HG03159 (cell line): ENCODE data around the gene SPATC1L.
"Not testable (repeated sequence)": the region's sequence is repeated elsewhere in the genome, so short reads cannot be mapped to it uniquely, and the experiment has no call there.

Source experiments
- ATAC-seq: cut with Tn5 transposase; IDR thresholded peaks from one replicate; pipeline ENCODE4 v1.9.1; 2021; ENCODE audit warnings: mild to moderate bottlenecking, moderate library complexity; ENCODE audit not compliant: unreplicated experiment

Gene SPATC1L

DNA sequence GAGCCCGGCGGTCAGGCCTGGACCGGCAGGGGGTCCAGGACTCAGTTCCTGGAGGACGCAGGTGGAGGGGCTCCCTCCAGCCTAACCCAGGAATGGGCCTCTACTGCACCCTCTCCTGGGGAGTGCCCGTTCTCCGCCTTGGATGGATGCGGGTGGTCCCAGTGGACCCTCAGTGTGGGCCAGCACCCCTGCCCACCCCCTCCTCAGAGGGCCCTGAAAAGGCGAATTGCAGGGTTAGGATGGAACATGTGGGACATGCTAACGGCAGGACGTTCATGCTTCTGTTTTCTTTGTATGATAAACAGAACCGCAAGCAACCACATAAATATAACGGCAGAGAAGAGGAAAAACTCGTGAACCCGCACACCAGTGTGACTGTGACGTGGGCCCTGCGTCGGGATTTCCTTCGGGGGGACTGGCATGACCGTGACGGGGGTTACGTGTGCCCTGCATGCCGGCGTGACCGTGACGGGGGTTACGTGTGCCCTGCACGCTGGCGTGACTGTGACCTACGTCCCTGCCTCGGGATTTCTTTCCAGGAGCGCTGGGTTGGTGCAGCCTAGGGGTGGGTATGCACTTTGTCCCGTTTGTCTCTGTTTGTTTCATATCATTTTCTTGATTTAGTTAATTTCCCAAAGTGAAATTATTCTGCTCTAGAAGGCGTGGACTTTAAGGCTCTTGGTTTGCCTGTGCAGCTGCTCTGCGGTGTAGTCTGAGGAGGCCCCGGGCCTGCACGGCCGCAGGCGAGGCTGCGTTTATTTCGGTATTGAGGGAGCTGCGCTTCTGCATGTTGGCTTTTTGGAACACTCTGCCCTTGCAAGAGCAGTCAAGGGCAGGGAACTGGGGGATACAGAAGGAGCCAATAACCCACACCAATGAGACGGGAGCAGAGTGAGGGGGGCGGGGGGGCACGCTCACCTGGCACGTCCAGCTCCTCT, 32.0 kb downstream of the SPATC1L start:
- ATAC-seq, result no peak

DNA sequence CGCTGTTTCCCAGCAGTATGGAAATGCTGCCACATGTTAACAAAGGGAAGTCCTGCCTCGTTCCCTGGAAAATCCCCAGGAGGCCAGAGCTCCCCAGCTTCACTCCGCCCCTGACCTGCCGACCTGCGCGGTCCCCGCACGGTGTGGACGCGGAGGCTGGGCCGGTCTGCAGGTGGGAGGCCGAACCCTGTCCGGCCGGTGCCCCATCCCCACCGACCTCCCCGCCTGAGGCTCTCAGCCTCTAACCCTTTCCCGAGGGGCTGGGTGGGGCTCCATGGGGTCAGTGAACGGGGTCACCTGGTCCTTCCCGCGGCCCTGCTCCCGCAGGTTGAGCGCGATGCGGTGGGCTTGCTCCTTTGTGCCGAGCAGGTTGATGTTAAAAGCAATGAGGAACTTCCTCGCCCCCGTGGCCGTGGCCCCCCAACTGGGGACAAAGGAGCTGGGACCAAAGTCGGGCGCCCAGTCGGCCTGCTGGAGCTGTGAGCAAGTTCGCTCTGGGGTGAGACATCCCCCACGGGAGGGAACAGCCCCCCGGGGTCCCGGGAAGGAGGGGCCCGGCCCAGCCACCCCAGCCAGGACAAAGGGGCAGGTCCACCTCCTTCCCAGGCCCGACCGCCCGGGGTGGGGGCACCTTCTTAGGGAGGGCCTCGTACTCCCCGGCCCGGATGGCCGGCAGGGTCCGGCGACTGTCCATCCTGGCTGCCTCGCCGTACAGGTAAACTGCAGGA, 32.8 kb downstream of the SPATC1L start:
- ATAC-seq, result no peak

DNA sequence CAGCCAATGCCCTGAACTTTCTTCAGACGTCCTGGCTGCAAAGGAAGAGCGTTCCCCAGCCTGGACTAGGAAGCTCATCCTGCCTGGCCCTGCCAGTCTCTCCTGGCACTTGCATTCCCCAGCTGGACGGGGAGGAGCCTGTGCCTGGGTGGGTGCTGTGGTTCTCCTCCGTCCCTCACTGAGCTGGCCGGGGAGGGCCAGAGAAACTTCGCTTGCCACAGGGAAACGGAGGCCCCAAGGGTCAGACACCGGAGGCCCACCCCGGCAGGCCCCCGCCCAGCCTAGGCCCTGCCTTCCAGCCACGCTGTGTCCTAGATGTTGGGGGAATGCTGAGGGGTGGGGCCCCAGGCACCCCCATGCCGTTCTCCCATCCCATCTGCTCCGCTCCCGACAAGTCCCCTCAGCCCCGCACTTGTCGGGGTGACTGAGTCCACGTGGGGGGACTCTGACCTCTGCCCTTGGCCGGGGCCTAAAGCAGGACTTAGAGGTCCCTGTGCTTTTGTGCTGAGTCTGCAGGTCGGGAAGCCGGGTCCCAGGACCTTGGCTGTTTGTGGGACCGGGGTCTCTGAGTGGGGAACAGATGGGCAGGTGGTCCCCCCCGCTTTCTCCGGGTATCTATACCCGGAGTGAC, 33.7 kb downstream of the SPATC1L start:
- ATAC-seq, result no peak

GRCh38 chr21:46150073-46150472, 34.2 kb downstream of the SPATC1L start:
- ATAC-seq, result no peak

- ATAC-seq, result no peak
Measured at GRCh38 chr21:46149205-46149901, 34.9 kb downstream of the SPATC1L start.

GRCh38 chr21:46148106-46148505, 36.2 kb downstream of the SPATC1L start:
- ATAC-seq, result no peak

DNA sequence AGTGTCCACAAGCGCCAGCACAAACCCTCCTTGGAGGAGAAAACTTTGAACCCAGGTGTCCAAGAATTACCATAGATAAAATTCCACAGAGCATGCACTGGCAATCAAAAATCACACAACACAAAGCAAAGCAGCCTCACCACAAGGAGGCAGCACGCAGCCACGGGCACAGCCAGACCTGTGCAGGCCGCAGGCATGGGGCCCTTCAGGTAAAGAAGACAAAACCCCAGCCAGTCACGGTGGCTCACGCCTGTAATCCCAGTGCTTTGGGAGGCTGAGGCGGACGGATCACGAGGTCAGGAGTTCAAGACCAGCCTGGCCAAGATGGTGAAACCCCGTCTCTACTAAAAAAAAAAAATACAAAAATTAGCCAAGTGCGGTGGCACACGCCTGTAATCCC, 36.8 kb downstream of the SPATC1L start:
- ATAC-seq, result not testable (repeated sequence)

GRCh38 chr21:46146856-46147255, 37.4 kb downstream of the SPATC1L start:
- no peak for ATAC-seq

DNA sequence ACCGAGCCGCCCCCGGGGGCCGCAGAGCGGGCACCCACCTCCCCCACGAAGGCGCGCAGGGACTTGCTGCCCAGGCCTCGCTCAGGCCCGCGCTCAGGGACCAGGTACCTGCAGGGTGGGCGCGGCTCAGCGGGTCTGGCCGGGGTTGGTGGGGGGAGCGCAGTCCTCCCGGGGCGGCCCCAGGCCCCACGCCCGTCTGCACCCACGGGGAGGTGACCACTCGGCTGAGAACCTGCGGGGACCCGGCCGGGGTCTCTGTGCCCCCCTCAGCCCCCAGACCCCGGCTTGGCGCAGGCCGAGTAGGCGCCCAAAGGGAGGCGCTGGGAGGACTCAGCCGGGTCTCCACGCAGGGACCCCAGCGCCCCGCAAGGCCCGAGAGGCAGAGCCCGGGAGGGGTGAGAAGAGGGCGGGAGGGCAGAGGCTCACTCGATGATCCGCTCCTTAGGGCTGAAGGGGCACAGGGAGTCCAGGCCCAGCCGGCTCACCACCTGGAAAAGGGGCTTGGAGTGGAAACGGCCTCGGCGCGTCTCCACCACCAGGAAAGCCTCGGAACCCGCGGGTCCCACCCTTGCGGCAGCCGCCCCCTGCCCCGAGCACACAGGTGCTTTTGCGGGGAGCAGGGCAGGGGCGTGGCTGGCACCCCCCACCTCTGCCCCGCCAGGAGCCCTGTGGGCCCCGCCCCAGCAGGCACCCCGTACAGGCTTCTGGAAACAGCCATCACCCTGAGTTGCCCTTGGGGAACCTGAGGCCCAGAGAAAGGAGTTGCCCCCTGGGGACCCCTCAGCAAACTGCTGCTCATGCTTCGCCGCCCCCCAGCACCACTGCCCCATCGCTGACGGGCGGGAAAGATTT, 38.2 kb downstream of the SPATC1L start:
- ATAC-seq, result no peak

DNA sequence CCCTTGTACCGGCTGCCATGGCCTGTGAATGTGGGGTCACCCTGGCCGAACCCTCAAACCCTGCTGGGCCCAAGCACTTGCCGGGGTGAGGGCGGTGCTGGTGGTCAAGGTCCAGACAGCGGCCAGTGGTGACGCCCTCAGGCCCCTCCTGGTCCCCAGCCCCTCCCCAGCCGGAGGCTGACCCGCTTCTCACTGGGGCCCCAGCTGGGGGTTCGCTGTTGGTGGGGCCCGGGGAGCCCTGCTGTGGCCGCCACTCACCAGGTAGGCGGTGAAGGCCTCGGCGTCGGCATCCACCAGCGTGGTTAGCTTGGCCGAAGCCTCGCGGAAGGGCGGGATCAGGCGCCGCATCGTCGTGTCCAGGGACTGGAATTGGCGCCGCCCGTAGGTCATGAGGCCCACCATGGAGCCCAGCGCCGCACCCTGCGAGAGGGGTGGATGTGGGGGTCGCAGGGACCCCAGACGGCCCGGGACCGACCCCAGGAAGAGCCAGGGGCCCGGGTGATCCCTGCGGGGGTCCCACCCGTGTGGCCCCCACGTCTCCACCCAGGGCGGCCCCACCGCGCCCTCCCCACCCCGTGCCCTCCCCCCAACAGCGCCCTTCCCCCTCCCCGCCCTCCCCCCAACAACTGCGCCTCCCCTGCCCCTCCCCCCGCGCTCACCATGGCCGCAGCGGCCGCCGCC, 39.0 kb downstream of the SPATC1L start:
- ATAC-seq, result no peak

- ATAC-seq, result no peak
Measured at GRCh38 chr21:46144464-46145070, 39.7 kb downstream of the SPATC1L start.

- no peak for ATAC-seq
Measured at GRCh38 chr21:46142582-46143473, 41.4 kb downstream of the SPATC1L start.

DNA sequence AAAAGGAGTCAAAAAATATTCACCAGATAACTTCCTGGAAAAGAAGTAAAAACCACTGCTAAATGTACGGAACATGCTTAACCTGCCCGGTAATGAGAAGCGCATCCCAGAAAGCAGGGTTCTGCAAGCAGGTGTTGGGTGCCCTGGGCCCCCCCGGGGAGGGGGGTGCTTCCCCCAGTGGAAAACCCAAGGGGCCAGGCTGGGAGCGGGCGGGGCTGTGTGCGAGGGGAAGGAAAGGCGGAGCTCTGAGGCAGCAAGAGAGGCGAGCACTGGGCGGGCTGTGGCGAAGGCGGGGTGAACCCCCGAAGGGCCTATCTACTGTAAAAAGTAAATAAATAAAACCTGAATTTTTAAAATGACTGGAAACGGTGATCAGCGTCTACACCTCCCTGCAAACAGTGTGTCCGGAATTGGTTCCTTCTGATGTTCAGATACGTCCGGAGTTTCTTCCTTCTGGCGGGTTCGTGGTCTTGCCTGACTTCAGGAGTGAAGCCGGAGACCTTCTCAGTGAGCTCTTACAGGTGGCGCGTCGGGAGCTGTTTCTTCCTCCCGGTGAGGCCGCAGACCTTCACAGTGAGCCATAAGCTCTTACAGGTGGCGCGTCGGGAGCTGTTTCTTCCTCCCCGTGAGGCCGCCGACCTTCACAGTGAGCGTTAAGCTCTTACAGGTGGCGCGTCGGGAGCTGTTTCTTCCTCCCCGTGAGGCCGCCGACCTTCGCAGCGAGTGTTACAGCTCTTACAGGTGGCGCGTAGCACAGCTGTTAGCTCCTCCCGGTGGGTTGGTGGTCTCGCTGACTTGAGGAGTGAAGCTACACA, 42.3 kb downstream of the SPATC1L start:
- no peak for ATAC-seq

DNA sequence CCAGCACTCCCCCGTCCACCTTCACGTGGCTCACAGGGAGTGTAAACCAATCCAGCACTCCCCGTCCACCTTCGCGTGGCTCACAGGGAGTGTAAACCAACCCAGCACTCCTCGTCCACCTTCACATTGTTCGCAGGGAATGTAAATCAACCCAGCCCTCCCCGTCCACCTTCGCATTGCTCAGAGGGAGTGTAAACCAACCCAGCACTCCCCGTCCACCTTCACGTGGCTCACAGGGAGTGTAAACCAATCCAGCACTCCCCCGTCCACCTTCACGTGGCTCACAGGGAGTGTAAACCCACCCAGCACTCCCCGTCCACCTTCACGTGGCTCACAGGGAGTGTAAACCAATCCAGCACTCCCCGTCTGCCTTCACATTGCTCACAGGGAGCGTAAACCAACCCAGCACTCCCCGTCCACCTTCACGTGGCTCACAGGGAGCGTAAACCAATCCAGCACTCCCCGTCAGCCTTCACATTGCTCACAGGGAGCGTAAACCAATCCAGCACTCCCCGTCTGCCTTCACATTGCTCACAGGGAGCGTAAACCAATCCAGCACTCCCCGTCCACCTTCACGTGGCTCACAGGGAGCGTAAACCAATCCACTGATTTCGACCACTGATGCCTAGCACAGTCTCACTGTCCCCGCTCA, 43.8 kb downstream of the SPATC1L start:
- not testable (repeated sequence) for ATAC-seq

- no peak for ATAC-seq
Measured at GRCh38 chr21:46139686-46140085, 44.6 kb downstream of the SPATC1L start.

DNA sequence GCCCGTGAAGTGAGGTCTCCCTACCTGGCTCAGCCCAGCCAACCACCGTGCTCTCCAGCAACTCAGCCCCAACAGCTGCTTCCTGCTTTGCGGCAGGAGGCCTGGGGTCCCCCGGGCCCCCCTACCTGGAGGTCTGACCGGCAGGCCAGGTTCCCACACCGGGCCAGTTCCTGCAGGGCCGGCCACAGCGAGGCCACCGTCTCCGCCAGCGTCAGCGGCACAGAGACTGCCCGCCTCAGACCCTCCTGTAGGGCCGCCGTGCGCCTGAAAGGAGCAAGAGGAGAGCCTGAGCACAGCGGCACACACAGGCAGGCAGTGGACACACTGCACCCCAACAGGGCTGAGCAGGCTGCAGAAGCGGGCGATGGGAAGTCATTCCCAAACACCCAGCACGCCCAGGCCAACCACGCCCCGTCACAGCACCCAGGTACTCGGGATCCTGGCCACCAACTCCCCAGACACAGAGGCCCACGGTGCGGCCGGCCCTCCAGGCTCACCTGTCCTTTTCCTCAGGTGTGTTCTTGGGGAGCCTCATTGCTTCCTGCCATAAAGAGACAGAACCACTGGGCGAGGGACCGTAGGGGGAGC, 45.8 kb downstream of the SPATC1L start:
- ATAC-seq, result no peak
